Ishikawa (cell line): Measurements from ENCODE around the gene ARPP19.
A peak's percentile ranks its signal among the peaks of the same experiment; 100 is the strongest.

Experiments
- CEBPB ChIP-seq: IDR thresholded peaks from 2 replicates; pipeline ENCODE4 v1.6.1; 2012
- CREB1 ChIP-seq: IDR thresholded peaks from 2 replicates; pipeline ENCODE4 v1.6.1; 2012; ENCODE audit warnings: low read depth
- EGR1 ChIP-seq: IDR thresholded peaks from 2 replicates; pipeline ENCODE4 v1.6.1; 2012
- EP300 ChIP-seq: IDR thresholded peaks from 2 replicates; pipeline ENCODE4 v1.6.1; 2012; ENCODE audit warnings: borderline replicate concordance
- FOXM1 ChIP-seq: IDR thresholded peaks from 2 replicates; pipeline ENCODE4 v1.6.1; 2012; ENCODE audit warnings: low read depth, borderline replicate concordance
- MAX ChIP-seq: IDR thresholded peaks from 2 replicates; pipeline ENCODE4 v1.6.1; 2012
- NFIC ChIP-seq: IDR thresholded peaks from 2 replicates; pipeline ENCODE4 v1.6.1; 2012
- RAD21 ChIP-seq: IDR thresholded peaks from 2 replicates; pipeline ENCODE4 v1.6.1; 2012; ENCODE audit warnings: low read depth
- REST ChIP-seq: IDR thresholded peaks from 2 replicates; pipeline ENCODE4 v1.6.1; 2012; ENCODE audit warnings: low read depth, mild to moderate bottlenecking
- TAF1 ChIP-seq: IDR thresholded peaks from 2 replicates; pipeline ENCODE4 v1.6.1; 2012; ENCODE audit warnings: low read depth, mild to moderate bottlenecking
- TCF12 ChIP-seq: IDR thresholded peaks from 2 replicates; pipeline ENCODE4 v1.6.1; 2012; ENCODE audit warnings: low read depth
- TEAD4 ChIP-seq: IDR thresholded peaks from 2 replicates; pipeline ENCODE4 v1.6.1; 2012
- YY1 ChIP-seq: IDR thresholded peaks from 2 replicates; pipeline ENCODE4 v1.6.1; 2012; ENCODE audit warnings: low read depth
- ZBTB7A ChIP-seq: IDR thresholded peaks from 2 replicates; pipeline ENCODE4 v1.6.1; 2012; ENCODE audit warnings: low read depth
- TF ChIP-seq, protein P1 (sequence below): IDR thresholded peaks from 2 replicates; pipeline ENCODE4 v1.6.1; 2012

ARPP19 gene

GRCh38 chr15:52527911-52528563, 40.8 kb downstream of the ARPP19 start:
- 0 out of 2 replicates have a peak, but pooled peaks have one; percentile 83 for TF ChIP-seq ZBTB7A
- TF ChIP-seq RAD21: no peak

GRCh38 chr15:52527196-52527910, 41.5 kb downstream of the ARPP19 start:
- TF ChIP-seq, protein P1, sequence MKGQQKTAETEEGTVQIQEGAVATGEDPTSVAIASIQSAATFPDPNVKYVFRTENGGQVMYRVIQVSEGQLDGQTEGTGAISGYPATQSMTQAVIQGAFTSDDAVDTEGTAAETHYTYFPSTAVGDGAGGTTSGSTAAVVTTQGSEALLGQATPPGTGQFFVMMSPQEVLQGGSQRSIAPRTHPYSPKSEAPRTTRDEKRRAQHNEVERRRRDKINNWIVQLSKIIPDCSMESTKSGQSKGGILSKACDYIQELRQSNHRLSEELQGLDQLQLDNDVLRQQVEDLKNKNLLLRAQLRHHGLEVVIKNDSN: no peak
- no peak for TF ChIP-seq ZBTB7A
- TF ChIP-seq RAD21: no peak

DNA sequence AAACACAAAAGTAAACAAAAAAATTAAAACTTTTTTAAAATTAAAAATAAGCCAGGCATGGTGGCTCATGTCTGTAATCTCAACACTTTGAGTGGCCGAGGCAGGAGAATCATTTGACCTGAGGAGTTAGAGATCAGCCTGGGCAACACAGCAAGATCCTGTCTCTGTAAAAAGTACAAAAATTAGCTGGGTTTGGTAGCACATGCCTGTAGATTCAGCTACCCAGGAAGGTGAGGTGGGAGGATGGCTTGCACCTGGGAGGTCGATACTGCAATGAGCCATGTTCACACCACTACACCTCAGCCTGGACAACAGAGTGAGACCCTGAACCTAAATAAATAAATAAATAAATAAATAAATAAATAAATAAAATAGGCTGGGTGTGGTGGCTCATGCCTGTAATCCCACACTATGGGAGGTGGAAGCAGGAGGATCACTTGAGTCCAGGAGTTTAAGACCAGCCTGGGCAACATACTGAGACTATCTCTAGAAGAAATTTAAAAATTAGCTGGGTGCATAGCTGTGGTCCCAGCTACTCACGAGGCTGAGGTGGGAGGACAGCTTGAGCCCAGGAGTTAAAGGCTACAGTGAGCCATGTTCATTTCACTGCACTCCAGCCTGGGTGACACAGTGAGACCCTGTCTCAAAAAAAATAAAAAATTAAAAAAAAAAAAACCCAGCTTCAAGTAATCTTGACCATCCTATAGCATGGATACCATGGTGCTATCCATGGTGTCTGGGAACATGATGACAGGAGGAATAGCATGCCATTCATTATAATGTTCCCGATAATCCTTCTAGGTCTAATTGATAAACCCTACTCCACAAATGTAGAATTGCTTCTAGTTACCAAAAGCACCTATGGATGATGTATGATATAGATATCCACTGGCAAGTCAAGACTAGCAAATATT, 44.4 kb downstream of the ARPP19 start:
- TF ChIP-seq REST: peak; percentile 14; the same call in 1 of the 2 replicates
- no peak for TF ChIP-seq TEAD4
- TF ChIP-seq ZBTB7A: no peak

- TF ChIP-seq REST (no peak), CREB1 (no peak), EP300 (no peak), YY1 (no peak), RAD21 (no peak), CEBPB (no peak), FOXM1 (no peak), MAX (no peak), TCF12 (no peak), EGR1 (no peak), NFIC (no peak), ZBTB7A (no peak), TEAD4 (no peak), TAF1 (no peak)
- TF ChIP-seq, protein P1: no peak
These were observed 45.2 kb downstream of the ARPP19 start for GRCh38 chr15:52523647-52524046.

GRCh38 chr15:52523192-52523591, 45.6 kb downstream of the ARPP19 start:
- TF ChIP-seq NFIC: no peak
- no peak for TF ChIP-seq YY1
- no peak for TF ChIP-seq CREB1
- no peak for TF ChIP-seq ZBTB7A
- no peak for TF ChIP-seq EGR1
- no peak for TF ChIP-seq REST
